HCT116 (cell line): Measurements from ENCODE around the gene BRMS1. TPM values are rescaled to one million over a fixed set of nuclear protein-coding genes. Genes with fewer than 3 reads are reported as not detected.

Experiments used
- ATAC-seq: fragments of 200-7000 bp; cut with Tn5 transposase; 2 replicates; pipeline ENCODE4 v1.9.1; 2020; ENCODE audit warnings: mild to moderate bottlenecking, moderate library complexity
- BruUV-seq: library from RNA; stranded (reverse); fragments of 400-500 nt; replicated peaks from 2 replicates; lab custom pipeline; 2021; lab: Mats Ljungman, UMichigan
- CTCF ChIA-PET: fragments of 300-600 bp; sonication (Branson Sonifier 250); formaldehyde crosslinking; loops from one replicate; lab custom pipeline; 2021; ENCODE audit warnings: antibody characterized with exemption; lab: Charles Lee
- POLR2A ChIA-PET: fragments of 300-600, 350-600 bp; sonication (Branson Sonifier 250); formaldehyde crosslinking; loops from one replicate; lab custom pipeline; 2021; ENCODE audit warnings: antibody characterized with exemption; lab: Charles Lee
- RAD21 ChIA-PET, 2 experiments: fragments of 300-600 bp; sonication (Branson Sonifier 250); formaldehyde crosslinking; loops; one replicate each; lab custom pipeline; 2023; ENCODE audit warnings: low total read pairs in 2 of 2; ENCODE audit not compliant: uncharacterized antibody in 2 of 2, unreplicated experiment in 2 of 2, low non-redundant PET in 1 of 2; lab: Charles Lee
- DNase-seq: peaks from one replicate; pipeline ENCODE4 v3.0.0-alpha.2; 2010; ENCODE audit warnings: low read depth, low spot score
- H2AFZ ChIP-seq: fragments of 200-600 bp; shearing (Covaris generic), sonication (generic); 2 replicates; pipeline ENCODE4 v1.6.1; 2017; ENCODE audit warnings: low read depth, mixed run types, mixed read lengths, antibody characterized with exemption, low read length; ENCODE audit not compliant: poor library complexity, severe bottlenecking
- H3K27ac ChIP-seq: 2 replicates; pipeline ENCODE4 v1.5.1; 2012; ENCODE audit warnings: low read depth, low read length
- H3K27me3 ChIP-seq: fragments of 200-600 bp; sonication (generic); 2 replicates; pipeline ENCODE4 v1.6.1; 2016; ENCODE audit warnings: mixed run types, low read length, mixed read lengths; ENCODE audit not compliant: insufficient read depth
- H3K36me3 ChIP-seq, 2 experiments: fragments of 200-500 bp in 1 of 2; fragments of 200-600 bp in 1 of 2; sonication (Bioruptor generic) in 1 of 2; sonication (generic) in 1 of 2; 2 replicates each; pipeline versions ENCODE4 v1.5.1 to v1.6.1; 2014 to 2016; ENCODE audit warnings: low read length in 2 of 2, inconsistent platforms in 1 of 2, mixed read lengths in 1 of 2, mixed run types in 1 of 2; ENCODE audit not compliant: insufficient read depth in 2 of 2, control insufficient read depth in 1 of 2
- H3K4me1 ChIP-seq, 2 experiments: fragments of 200-600 bp in 1 of 2; sonication (generic) in 1 of 2; 2 replicates each; pipeline versions ENCODE4 v1.5.1 to v1.6.1; 2012 to 2017; ENCODE audit warnings: low read length in 2 of 2, inconsistent platforms in 1 of 2, mild to moderate bottlenecking in 1 of 2, mixed read lengths in 1 of 2, mixed run types in 1 of 2, moderate library complexity in 1 of 2; ENCODE audit not compliant: insufficient read depth in 2 of 2, control insufficient read depth in 1 of 2
- H3K4me2 ChIP-seq: fragments of 200-600 bp; sonication (generic); 2 replicates; pipeline ENCODE4 v1.6.1; 2017; ENCODE audit warnings: mixed run types, low read length, mixed read lengths
- H3K4me3 ChIP-seq, 2 experiments: fragments of 200-600 bp in 1 of 2; sonication (generic) in 1 of 2; replicated peaks in 1 of 2; 2 replicates each; pipeline ENCODE4 v1.5.1; 2011 to 2016; ENCODE audit warnings: low read length in 2 of 2, control low read depth in 1 of 2, low read depth in 1 of 2, mild to moderate bottlenecking in 1 of 2, mixed read lengths in 1 of 2, mixed run types in 1 of 2
- H3K79me2 ChIP-seq: fragments of 200-600 bp; sonication (generic); 2 replicates; pipeline ENCODE4 v1.6.1; 2017; ENCODE audit warnings: mild to moderate bottlenecking, mixed run types, low read length, moderate library complexity, mixed read lengths; ENCODE audit not compliant: insufficient read depth
- H3K9ac ChIP-seq: fragments of 200-600 bp; sonication (generic); 2 replicates; pipeline ENCODE4 v1.6.1; 2016; ENCODE audit warnings: low read length, mixed read lengths
- H3K9me2 ChIP-seq: fragments of 200-600 bp; sonication (generic), shearing (Covaris generic); 2 replicates; pipeline ENCODE4 v1.6.1; 2017; ENCODE audit warnings: mixed run types, mild to moderate bottlenecking, moderate library complexity; ENCODE audit not compliant: insufficient read depth
- H3K9me3 ChIP-seq, 2 experiments: fragments of 200-500 bp in 1 of 2; fragments of 200-600 bp in 1 of 2; sonication (Bioruptor generic) in 1 of 2; sonication (generic) in 1 of 2; 2 replicates each; pipeline ENCODE4 v1.6.1; 2014 to 2017; ENCODE audit warnings: low read length in 2 of 2, mixed read lengths in 2 of 2, inconsistent platforms in 1 of 2, low read depth in 1 of 2, mild to moderate bottlenecking in 1 of 2, mixed run types in 1 of 2, moderate library complexity in 1 of 2; ENCODE audit not compliant: control insufficient read depth in 1 of 2, insufficient read depth in 1 of 2
- H4K20me1 ChIP-seq: fragments of 200-600 bp; sonication (generic), shearing (Covaris generic); 2 replicates; pipeline ENCODE4 v1.6.1; 2017; ENCODE audit warnings: mixed run types, mild to moderate bottlenecking, moderate library complexity; ENCODE audit not compliant: insufficient read depth
- CBX3 ChIP-seq: IDR thresholded peaks from 2 replicates; pipeline ENCODE4 v1.6.1; 2012; ENCODE audit warnings: low read depth
- CEBPB ChIP-seq: IDR thresholded peaks from 2 replicates; pipeline ENCODE4 v1.6.1; 2012; ENCODE audit warnings: low read depth
- CTCF ChIP-seq, 3 experiments: fragments of 200-600 bp in 1 of 3; sonication (generic) in 1 of 3; IDR thresholded peaks in 2 of 3; conservative IDR thresholded peaks in 1 of 3; 2 replicates each; pipeline ENCODE4 v1.5.1; 2012 to 2017; ENCODE audit warnings: low read depth in 2 of 3, low read length in 2 of 3, antibody characterized with exemption in 1 of 3, borderline replicate concordance in 1 of 3, control low read depth in 1 of 3, mild to moderate bottlenecking in 1 of 3, mixed read lengths in 1 of 3, mixed run types in 1 of 3, moderate library complexity in 1 of 3; ENCODE audit not compliant: insufficient read depth in 1 of 3
- EGR1 ChIP-seq: IDR thresholded peaks from 2 replicates; pipeline ENCODE4 v1.6.1; 2012; ENCODE audit warnings: low read depth
- EZH2 ChIP-seq: fragments of 200-600 bp; sonication (generic); IDR thresholded peaks from 2 replicates; pipeline ENCODE4 v1.6.1; 2017; ENCODE audit warnings: antibody characterized with exemption, mixed run types
- EZH2phosphoT487 ChIP-seq: fragments of 200-600 bp; IDR thresholded peaks from 2 replicates; pipeline ENCODE4 v1.6.1; 2018; ENCODE audit warnings: antibody characterized with exemption, borderline replicate concordance
- FOSL1 ChIP-seq: IDR thresholded peaks from 2 replicates; pipeline ENCODE4 v1.6.1; 2012; ENCODE audit warnings: low read depth
- JUND ChIP-seq: IDR thresholded peaks from 2 replicates; pipeline ENCODE4 v1.6.1; 2012
- POLR2A ChIP-seq: IDR thresholded peaks from 2 replicates; pipeline ENCODE4 v1.7.0; 2011; ENCODE audit warnings: borderline replicate concordance; ENCODE audit not compliant: insufficient read depth, insufficient read length; ENCODE audit errors: extremely low read depth
- POLR2AphosphoS5 ChIP-seq: IDR thresholded peaks from 2 replicates; pipeline ENCODE4 v1.6.1; 2011; ENCODE audit warnings: mild to moderate bottlenecking, low read depth, low read length, moderate library complexity
- REST ChIP-seq: IDR thresholded peaks from 2 replicates; pipeline ENCODE4 v1.6.1; 2012; ENCODE audit warnings: low read depth
- SIN3A ChIP-seq: IDR thresholded peaks from 2 replicates; pipeline ENCODE4 v1.6.1; 2012; ENCODE audit warnings: low read depth
- SP1 ChIP-seq: IDR thresholded peaks from 2 replicates; pipeline ENCODE4 v1.6.1; 2012; ENCODE audit warnings: low read depth
- SRF ChIP-seq: IDR thresholded peaks from 2 replicates; pipeline ENCODE4 v1.6.1; 2012; ENCODE audit warnings: low read depth
- ZBTB33 ChIP-seq: IDR thresholded peaks from 2 replicates; pipeline ENCODE4 v1.6.1; 2011; ENCODE audit warnings: mild to moderate bottlenecking, low read length, moderate library complexity; ENCODE audit not compliant: insufficient replicate concordance; ENCODE audit errors: extremely low read depth
- ZFX ChIP-seq: fragments of 450-650 bp; IDR thresholded peaks from 2 replicates; pipeline ENCODE4 v1.6.1; 2017
- intact Hi-C: fragments of 100-400 bp; cut with micrococcal nuclease; formaldehyde crosslinking; loops from 2 replicates; pipeline ENCODE4 v1.10.0; 2022
- total RNA-seq: library from RNA; stranded (reverse); gene quantifications from one replicate; pipeline ENCODE4 v1.2.1, GENCODE V29; 2021; ENCODE audit not compliant: unreplicated experiment
- TF ChIP-seq, protein P1 (sequence below): IDR thresholded peaks from 2 replicates; pipeline ENCODE4 v1.6.1; 2012
- TF ChIP-seq, protein P2 (sequence below): IDR thresholded peaks from 2 replicates; pipeline ENCODE4 v1.6.1; 2012

BRMS1 gene
- total RNA-seq, 1 experiment from 2014 or later: 42.1 TPM

DNA sequence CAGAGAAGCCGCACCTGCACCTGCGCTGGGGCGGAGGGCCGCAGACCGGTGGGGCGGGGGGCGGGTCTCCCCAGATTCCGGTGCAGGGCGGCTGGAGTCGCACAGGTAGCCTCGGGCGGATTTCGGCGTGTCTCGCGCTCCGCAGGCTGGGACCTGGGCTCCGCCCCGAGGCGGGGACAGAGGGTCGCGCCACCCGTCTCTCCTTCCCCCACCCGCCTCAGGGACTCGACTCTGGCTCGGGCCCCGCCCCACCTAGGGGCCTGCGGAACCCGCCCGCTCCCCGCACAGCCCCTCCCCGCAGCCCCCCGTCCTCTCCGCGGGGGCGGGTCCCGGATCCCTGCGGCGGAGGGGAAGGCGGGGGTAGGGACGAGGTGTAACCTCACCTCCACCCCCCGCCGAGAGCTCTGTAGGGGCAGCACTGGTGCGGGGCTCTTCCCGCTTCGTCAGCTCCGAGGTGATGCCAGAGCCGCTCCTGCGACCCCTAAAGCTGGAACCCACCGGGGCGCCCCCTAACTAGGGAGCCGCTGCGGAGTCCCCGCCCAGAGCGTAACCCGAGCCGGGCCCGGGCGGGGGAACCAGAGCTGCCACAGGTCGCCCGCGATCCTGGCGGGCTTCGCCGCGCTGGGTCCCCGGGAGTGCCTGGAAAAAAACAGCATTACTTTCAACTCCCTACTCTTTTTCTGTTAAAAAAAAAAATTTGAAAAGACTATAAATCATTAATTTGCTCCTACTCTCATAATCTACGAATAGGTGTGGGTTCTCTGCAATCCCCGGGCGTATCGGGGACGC, 26.9 kb upstream of the BRMS1 start, which contains the start of gene SLC29A2:
TSS of gene SLC29A2 (minus strand) at position 134 of the 789 bp plus-strand sequence. CDS start 169 bp downstream, outside the sequence.
- Histone ChIP-seq H3K9me2 (no peaks in the 10 kb centered on the region), H4K20me1 (no peaks in the 10 kb centered on the region), H3K4me1 (peaks cover 19 to 33% of the 10 kb centered on the region in 2 experiments), H3K4me2 (peak within 1 kb of the TSS; percentile 86), H2AFZ (peak within 1 kb of the TSS; percentile 87), H3K27me3 (no peaks in the 10 kb centered on the region), H3K36me3 (peaks cover 18 to 34% of the 10 kb centered on the region in 2 experiments), H3K9ac (peak within 1 kb of the TSS; percentile 99), H3K4me3 (peak within 1 kb of the TSS; percentile 76 to 88), H3K9me3 (no peaks in the 10 kb centered on the region), H3K79me2 (peaks cover 40% of the 10 kb centered on the region), H3K27ac (peak within 1 kb of the TSS; percentile 99)
- ChIA-PET POLR2A (interaction anchor here (0.9 to 1.4 kb wide), 6 partner anchors 13 to 306 kb away, joined by 3 to 5 read pairs (median 3); partner anchors contain the start of gene RBM4B), RAD21 (interaction anchor here in 1 of 2 experiments (1.0 kb wide), 1 partner anchor 14 kb away, joined by 4 read pairs; no protein-coding TSS in a partner anchor), CTCF (interaction anchor here (1.0 to 3.2 kb wide), 3 partner anchors 9 to 17 kb away, joined by 5 to 25 read pairs (median 7); no protein-coding TSS in a partner anchor)
- BruUV-seq: no TSS peak
- no peak for TF ChIP-seq CTCF (IDR thresholded peaks at IDR 0.05 in 2 of 3, conservative IDR thresholded peaks at IDR 0.05 in 1 of 3; ENCODE audit: borderline replicate concordance in 1 of 3, insufficient read depth in 1 of 3, low read depth in 2 of 3, low read length in 2 of 3)
- no peak for TF ChIP-seq EZH2phosphoT487
- TF ChIP-seq ZFX: 0 out of 2 replicates have a peak, but pooled peaks have one; percentile 60
- TF ChIP-seq JUND: no peak
- peak; percentile 40; the same call in 1 of the 2 replicates for TF ChIP-seq SIN3A
- peak; percentile 40 for TF ChIP-seq POLR2A
- TF ChIP-seq EGR1: peak; percentile 91
- peak; percentile 37 for TF ChIP-seq SP1
- TF ChIP-seq SRF: no peak
- no peak for TF ChIP-seq FOSL1
- TF ChIP-seq, protein P1, sequence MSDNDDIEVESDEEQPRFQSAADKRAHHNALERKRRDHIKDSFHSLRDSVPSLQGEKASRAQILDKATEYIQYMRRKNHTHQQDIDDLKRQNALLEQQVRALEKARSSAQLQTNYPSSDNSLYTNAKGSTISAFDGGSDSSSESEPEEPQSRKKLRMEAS: no peak; the same call in none of the 2 replicates
- TF ChIP-seq POLR2AphosphoS5: peak; percentile 66
- TF ChIP-seq ZBTB33: no peak
- TF ChIP-seq, protein P2, sequence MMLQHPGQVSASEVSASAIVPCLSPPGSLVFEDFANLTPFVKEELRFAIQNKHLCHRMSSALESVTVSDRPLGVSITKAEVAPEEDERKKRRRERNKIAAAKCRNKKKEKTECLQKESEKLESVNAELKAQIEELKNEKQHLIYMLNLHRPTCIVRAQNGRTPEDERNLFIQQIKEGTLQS: no peak
- TF ChIP-seq CBX3: peak; percentile 6; the same call in 1 of the 2 replicates
- no peak for TF ChIP-seq EZH2
- TF ChIP-seq REST: no peak
- TF ChIP-seq CEBPB: no peak
- DNase-seq (peak; percentile 82), ATAC-seq (peak; percentile 86)
- intact Hi-C loops: loop anchor here (5.0 kb wide), 1 partner anchor 60 kb away; no protein-coding TSS in a partner anchor
